Upper lobe of left lung (tissue), 4 donors: Measurements from ENCODE around the gene PUS1.

ENCODE experiments used
- CTCF ChIP-seq, 6 experiments: fragments of 450-650 bp in 4 of 6; fragments of 200-600 bp in 2 of 6; sonication (generic) in 2 of 6; IDR thresholded peaks; one replicate each; pipeline ENCODE4 v1.5.1; 2016 to 2019; ENCODE audit warnings: antibody characterized with exemption in 6 of 6
- EP300 ChIP-seq, 4 donors: sonication (generic); formaldehyde crosslinking; IDR thresholded peaks; one replicate each; pipeline ENCODE4 v1.5.1; 2017; ENCODE audit warnings: antibody characterized with exemption in 4 of 4, control low read depth in 2 of 4
- POLR2A ChIP-seq, 4 donors: fragments of 450-650 bp; IDR thresholded peaks; one replicate each; pipeline ENCODE4 v1.5.1; 2016 to 2017; ENCODE audit warnings: antibody characterized with exemption in 4 of 4, mild to moderate bottlenecking in 2 of 4

GRCh38 chr12:131916306-131917138 is 12.6 kb upstream of the PUS1 start:
- TF ChIP-seq EP300 (IDR thresholded peaks at IDR 0.05): no peak
- TF ChIP-seq POLR2A (IDR thresholded peaks at IDR 0.05): no peak
- no peak for TF ChIP-seq CTCF (IDR thresholded peaks at IDR 0.05)
